OCI-LY1 (cell line): ENCODE measurements around the gene CAPG.
"Not testable (repeated sequence)": the region's sequence is repeated elsewhere in the genome, so short reads cannot be mapped to it uniquely, and the experiment has no call there.

ENCODE experiments used
- CTCF ChIP-seq: fragments of 200-600 bp; sonication (generic), shearing (Covaris generic); IDR thresholded peaks from 2 replicates; pipeline ENCODE4 v1.5.1; 2017; ENCODE audit warnings: mild to moderate bottlenecking, antibody characterized with exemption, low read length, moderate library complexity, mixed read lengths
- EZH2 ChIP-seq: fragments of 200-600 bp; sonication (generic), shearing (Covaris generic); IDR thresholded peaks from 2 replicates; pipeline ENCODE4 v1.8.0; 2017; ENCODE audit warnings: borderline replicate concordance, mixed run types, mild to moderate bottlenecking, antibody characterized with exemption, low read length, moderate library complexity, mixed read lengths

GRCh38 chr2:85439569-85439968 lies 29.4 kb upstream of the CAPG start:
- TF ChIP-seq CTCF, EZH2: not testable (repeated sequence)
